ENCODE measurements around the gene HAUS1. TPM values are rescaled to one million over a fixed set of nuclear protein-coding genes. Genes with fewer than 3 reads are reported as not detected.
"Not testable (repeated sequence)": the region's sequence is repeated elsewhere in the genome, so short reads cannot be mapped to it uniquely, and the experiment has no call there.

Gene HAUS1
- total and polyA plus RNA-seq, 9 donors, result 21.7 to 37.7 (median 28.8) TPM

DNA sequence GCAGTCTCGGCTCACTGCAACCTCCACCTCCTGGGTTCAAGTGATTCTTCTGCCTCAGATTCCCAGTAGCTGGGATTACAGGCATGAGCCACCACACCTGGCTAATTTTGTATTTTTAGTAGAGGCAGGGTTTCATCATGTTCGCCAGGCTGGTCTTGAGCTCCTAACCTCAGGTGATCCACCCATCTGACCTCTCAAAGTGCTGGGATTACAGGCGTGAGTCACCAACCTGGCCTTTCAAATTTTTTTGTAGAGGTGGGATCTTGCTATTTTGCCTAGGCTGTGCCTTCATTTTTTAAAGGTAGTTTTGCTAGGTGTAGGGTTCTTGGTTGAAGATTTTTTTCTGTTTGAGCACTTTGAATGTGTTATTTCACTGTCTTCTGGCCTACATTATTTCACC is 6.2 kb downstream of the HAUS1 start:
- peaks cover 28% of the 10 kb centered on the region for H3K36me3 ChIP-seq (ENCODE audit: control insufficient read depth, insufficient read depth, low read length)
- no CpG with 5 or more reads among the region's 3 CpGs for WGBS (ENCODE audit: insufficient coverage)
- no peak for DNase-seq
- no peaks in the 10 kb centered on the region for H3K27me3 ChIP-seq (ENCODE audit: control insufficient read depth, insufficient read depth, low read length)
- H3K4me3 ChIP-seq (ENCODE audit: low read length), result no peak overlapping the region
- no peak overlapping the region for H3K27ac ChIP-seq (ENCODE audit: low read length)
- H3K9me3 ChIP-seq (replicated peaks; ENCODE audit: control insufficient read depth, low read depth, low read length), result no peaks in the 10 kb centered on the region
- no peaks in the 10 kb centered on the region for H3K4me1 ChIP-seq (ENCODE audit: control insufficient read depth, insufficient read depth, low read length)

DNA sequence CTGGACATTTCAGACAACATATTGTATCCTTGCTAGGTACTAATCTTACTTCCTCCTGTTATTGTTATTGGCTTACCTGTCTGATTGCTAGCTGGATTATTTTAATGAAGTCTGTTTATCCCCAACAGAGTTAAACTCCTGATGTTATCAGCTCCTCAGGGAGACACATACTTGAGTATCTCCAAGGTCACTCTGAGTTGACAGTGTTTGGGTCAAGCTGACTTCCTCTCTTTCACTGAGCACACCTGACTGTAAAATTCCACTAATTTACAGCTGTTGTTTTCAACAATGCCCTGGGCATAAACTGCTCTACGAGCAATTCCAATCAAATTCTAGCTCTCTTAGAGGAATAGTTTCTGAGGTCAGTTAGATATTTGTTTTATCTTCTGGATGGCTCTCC is 9.6 kb downstream of the HAUS1 start:
- no peak overlapping the region for H3K27ac ChIP-seq (ENCODE audit: low read length)
- no CpG with 5 or more reads among the region's 1 CpG for WGBS (ENCODE audit: insufficient coverage)
- H3K27me3 ChIP-seq (ENCODE audit: control insufficient read depth, insufficient read depth, low read length), result no peaks in the 10 kb centered on the region
- no peak for DNase-seq
- H3K36me3 ChIP-seq (ENCODE audit: control insufficient read depth, insufficient read depth, low read length), result peaks cover 22% of the 10 kb centered on the region
- H3K4me1 ChIP-seq (ENCODE audit: control insufficient read depth, insufficient read depth, low read length), result no peaks in the 10 kb centered on the region
- H3K4me3 ChIP-seq (ENCODE audit: low read length), result no peak overlapping the region
- H3K9me3 ChIP-seq (replicated peaks; ENCODE audit: control insufficient read depth, low read depth, low read length), result no peaks in the 10 kb centered on the region

DNA sequence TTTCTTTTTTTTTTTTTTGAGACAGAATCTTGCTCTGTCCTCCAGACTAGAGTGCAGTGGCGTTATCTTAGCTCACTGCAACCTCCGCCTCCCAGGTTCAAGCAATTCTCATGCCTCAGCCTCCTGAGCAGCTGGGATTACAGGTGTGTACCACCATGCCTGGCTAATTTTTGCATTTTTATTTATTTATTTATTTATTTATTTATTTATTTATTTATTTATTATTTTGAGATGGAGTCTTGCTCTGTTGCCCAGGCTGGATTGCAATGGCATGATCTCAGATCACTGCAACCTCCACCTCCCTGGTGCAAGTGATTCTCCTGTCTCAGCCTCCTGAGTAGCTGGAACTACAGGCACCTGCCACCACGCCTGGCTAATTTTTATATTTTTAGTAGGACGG is 22.4 kb downstream of the HAUS1 start:
- H3K36me3 ChIP-seq (ENCODE audit: control insufficient read depth, insufficient read depth, low read length), result peaks cover 28% of the 10 kb centered on the region
- WGBS (ENCODE audit: insufficient coverage), result no CpG with 5 or more reads among the region's 4 CpGs
- H3K4me3 ChIP-seq (ENCODE audit: low read length); H3K27ac ChIP-seq (ENCODE audit: low read length); DNase-seq; H3K9me3 ChIP-seq (replicated peaks; ENCODE audit: control insufficient read depth, low read depth, low read length); H3K4me1 ChIP-seq (ENCODE audit: control insufficient read depth, insufficient read depth, low read length); H3K27me3 ChIP-seq (ENCODE audit: control insufficient read depth, insufficient read depth, low read length): not testable (repeated sequence)

DNA sequence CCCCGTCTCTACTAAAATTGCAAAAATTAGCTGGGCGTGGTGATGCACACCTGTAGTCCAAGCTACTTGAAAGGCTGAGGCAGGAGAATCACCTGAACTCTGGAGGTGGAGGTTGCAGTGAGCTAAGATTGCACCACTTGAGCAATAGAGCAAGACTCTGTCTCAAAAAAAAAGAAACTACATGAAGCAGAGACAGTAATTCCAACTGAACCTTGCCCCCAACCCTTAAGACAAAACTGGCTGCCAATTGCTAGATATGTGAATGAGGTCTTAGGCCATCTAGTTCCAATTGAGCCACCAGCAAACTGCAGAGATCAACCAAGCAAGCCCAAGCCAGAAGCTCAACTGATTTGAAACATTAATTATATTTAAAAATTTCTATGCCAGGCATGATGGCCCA is 25.9 kb downstream of the HAUS1 start:
- WGBS (ENCODE audit: insufficient coverage), result 92% methylated on average over 2 of the region's 2 CpGs
- Histone ChIP-seq H3K27me3 (ENCODE audit: control insufficient read depth, insufficient read depth, low read length) (no peaks in the 10 kb centered on the region), H3K4me3 (ENCODE audit: low read length) (no peak overlapping the region), H3K27ac (ENCODE audit: low read length) (no peak overlapping the region), H3K9me3 (replicated peaks; ENCODE audit: control insufficient read depth, low read depth, low read length) (no peaks in the 10 kb centered on the region), H3K36me3 (ENCODE audit: control insufficient read depth, insufficient read depth, low read length) (peaks cover 21% of the 10 kb centered on the region), H3K4me1 (ENCODE audit: control insufficient read depth, insufficient read depth, low read length) (no peaks in the 10 kb centered on the region)
- DNase-seq, result no peak

DNA sequence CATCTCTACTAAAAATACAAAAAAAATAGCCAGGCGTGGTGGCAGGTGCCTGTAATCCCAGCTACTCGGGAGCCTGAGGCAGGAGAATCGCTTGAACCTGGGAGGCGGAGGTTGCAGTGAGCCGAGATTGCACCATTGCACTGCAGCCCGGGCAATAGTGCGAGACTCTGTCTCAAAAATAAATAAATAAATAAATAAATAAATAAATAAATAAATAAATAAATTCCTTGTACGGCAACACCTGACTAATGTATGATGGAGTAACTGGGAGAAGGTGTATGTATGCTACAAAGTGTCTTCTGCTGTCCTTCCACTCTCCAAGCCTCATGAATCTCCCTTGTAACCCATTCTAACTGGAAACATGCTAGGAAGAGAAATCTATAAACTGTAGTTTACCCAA is 26.4 kb downstream of the HAUS1 start:
- H3K36me3 ChIP-seq (ENCODE audit: control insufficient read depth, insufficient read depth, low read length), result peaks cover 21% of the 10 kb centered on the region
- not testable (repeated sequence) for H3K27ac ChIP-seq (ENCODE audit: low read length); H3K4me3 ChIP-seq (ENCODE audit: low read length); H3K4me1 ChIP-seq (ENCODE audit: control insufficient read depth, insufficient read depth, low read length); H3K9me3 ChIP-seq (replicated peaks; ENCODE audit: control insufficient read depth, low read depth, low read length); H3K27me3 ChIP-seq (ENCODE audit: control insufficient read depth, insufficient read depth, low read length); DNase-seq
- WGBS (ENCODE audit: insufficient coverage), result 100% methylated on average over 2 of the region's 8 CpGs

DNA sequence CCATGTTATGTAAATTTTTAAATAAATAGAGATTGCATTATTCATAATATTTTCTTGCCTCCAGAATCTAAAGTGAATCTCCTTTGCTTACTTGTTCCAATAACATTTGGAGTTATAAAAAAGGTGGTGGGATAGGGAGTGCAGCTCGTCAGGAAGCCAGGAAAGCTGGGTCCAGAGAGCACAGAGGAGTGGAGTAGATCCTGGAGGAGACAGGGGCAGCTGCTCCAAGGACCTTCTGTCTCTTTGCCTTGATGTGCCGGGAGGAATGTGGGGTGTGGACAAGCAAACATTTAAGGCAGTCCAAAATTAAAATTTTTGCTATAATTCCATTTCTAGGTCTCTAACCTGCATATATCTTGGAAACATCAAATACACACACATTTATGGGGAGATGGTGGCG is 29.3 kb downstream of the HAUS1 start:
- H3K4me1 ChIP-seq (ENCODE audit: control insufficient read depth, insufficient read depth, low read length), result no peaks in the 10 kb centered on the region
- peaks cover 17% of the 10 kb centered on the region for H3K36me3 ChIP-seq (ENCODE audit: control insufficient read depth, insufficient read depth, low read length)
- no peak overlapping the region for H3K4me3 ChIP-seq (ENCODE audit: low read length)
- no peaks in the 10 kb centered on the region for H3K27me3 ChIP-seq (ENCODE audit: control insufficient read depth, insufficient read depth, low read length)
- 78% methylated on average over 1 of the region's 3 CpGs for WGBS (ENCODE audit: insufficient coverage)
- no peak overlapping the region for H3K27ac ChIP-seq (ENCODE audit: low read length)
- no peak for DNase-seq
- no peaks in the 10 kb centered on the region for H3K9me3 ChIP-seq (replicated peaks; ENCODE audit: control insufficient read depth, low read depth, low read length)

DNA sequence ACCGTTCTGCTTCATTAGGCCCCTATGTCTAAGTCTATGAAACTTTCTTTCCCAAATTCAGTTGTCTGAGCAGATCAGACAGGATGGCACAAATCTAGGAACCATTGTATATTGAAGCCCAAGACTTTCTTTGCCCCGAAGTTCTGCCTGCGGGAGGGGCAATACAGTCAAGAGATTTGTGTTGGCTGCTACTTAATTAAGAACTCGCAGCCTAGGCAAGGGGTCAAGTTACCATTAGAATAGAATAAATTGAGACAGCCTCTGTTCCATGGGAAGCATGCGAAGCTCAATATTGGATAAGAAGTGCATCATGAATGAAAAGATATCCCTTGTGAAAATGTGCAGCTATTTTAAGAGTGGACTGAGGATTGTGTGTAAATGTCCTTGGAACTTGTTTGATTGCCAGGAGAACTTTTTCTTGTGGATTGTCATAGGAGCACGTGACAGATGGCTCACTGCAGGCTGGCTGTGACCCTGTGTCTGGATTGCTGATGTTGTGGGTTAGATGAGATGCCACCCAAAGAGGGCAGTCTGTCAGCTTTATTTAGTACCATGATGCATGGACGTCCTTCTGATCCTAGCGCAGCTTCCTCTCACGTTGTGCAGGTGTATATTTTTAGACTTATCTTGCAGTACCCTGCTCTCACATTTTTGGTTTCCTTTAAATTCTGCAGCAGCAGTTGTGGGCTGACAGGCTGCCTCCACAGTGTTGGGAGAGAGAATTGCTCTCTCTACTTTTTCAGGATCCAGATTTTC is 30.9 kb downstream of the HAUS1 start:
- H3K9me3 ChIP-seq (replicated peaks; ENCODE audit: control insufficient read depth, low read depth, low read length), result no peaks in the 10 kb centered on the region
- peak; percentile 22 for DNase-seq
- no peak overlapping the region for H3K27ac ChIP-seq (ENCODE audit: low read length)

DNA sequence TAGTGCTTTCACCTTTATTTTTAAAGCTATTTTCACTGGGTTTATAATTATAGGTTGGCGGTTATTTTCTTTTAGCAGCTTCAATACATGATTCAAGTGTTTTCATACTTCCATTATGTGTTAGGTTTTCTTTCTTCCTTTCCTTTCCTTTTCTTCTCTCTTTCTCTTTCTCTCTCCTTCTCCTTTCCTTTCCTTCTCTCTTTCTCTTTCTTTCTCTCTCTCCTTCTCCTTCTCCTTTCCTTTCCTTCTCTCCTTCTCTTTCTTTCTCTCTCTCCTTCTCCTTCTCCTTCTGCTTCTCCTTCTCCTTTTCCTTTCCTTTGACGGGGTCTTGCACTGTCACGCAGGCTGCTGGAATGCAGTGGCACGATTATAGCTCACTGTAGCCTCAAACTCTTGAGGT is 36.0 kb downstream of the HAUS1 start:
- no peaks in the 10 kb centered on the region for H3K9me3 ChIP-seq (replicated peaks; ENCODE audit: control insufficient read depth, low read depth, low read length)
- no peak overlapping the region for H3K27ac ChIP-seq (ENCODE audit: low read length)
- H3K27me3 ChIP-seq (ENCODE audit: control insufficient read depth, insufficient read depth, low read length), result no peaks in the 10 kb centered on the region
- no peak overlapping the region for H3K4me3 ChIP-seq (ENCODE audit: low read length)
- no peak for DNase-seq
- no peaks in the 10 kb centered on the region for H3K36me3 ChIP-seq (ENCODE audit: control insufficient read depth, insufficient read depth, low read length)
- whole genome bisulfite sequencing (ENCODE audit: insufficient coverage), result 100% methylated on average over 3 of the region's 4 CpGs
- no peaks in the 10 kb centered on the region for H3K4me1 ChIP-seq (ENCODE audit: control insufficient read depth, insufficient read depth, low read length)

More for the DNA sequence above, 30.9 kb downstream of the HAUS1 start:
- Histone ChIP-seq H3K27me3 (ENCODE audit: control insufficient read depth, insufficient read depth, low read length) (no peaks in the 10 kb centered on the region), H3K36me3 (ENCODE audit: control insufficient read depth, insufficient read depth, low read length) (peaks cover 7% of the 10 kb centered on the region), H3K4me1 (ENCODE audit: control insufficient read depth, insufficient read depth, low read length) (no peaks in the 10 kb centered on the region), H3K4me3 (ENCODE audit: low read length) (no peak overlapping the region)
- WGBS (ENCODE audit: insufficient coverage), result 80% methylated on average over 5 of the region's 9 CpGs

DNA sequence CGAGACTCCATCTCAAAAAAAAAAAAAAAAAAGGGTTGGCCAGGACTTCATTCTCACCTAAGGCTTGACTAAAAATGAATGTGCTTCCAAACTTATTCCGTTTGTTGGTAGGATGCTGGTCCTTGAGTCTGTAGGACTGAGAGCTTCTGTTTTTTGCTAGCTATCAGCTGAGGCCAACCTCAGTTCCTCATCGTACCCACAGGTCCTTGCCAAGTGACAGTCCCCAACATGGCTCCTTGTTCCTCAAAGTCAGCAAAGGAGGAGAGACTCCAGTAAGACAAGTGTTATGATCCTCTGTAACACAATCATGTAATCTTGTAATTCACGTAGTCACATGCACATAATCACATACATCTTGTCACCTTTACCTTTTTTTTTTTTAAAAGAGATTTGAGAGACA is 37.0 kb downstream of the HAUS1 start:
- no peaks in the 10 kb centered on the region for H3K4me1 ChIP-seq (ENCODE audit: control insufficient read depth, insufficient read depth, low read length)
- no peaks in the 10 kb centered on the region for H3K36me3 ChIP-seq (ENCODE audit: control insufficient read depth, insufficient read depth, low read length)
- H3K27me3 ChIP-seq (ENCODE audit: control insufficient read depth, insufficient read depth, low read length), result no peaks in the 10 kb centered on the region
- 83% methylated on average over 1 of the region's 4 CpGs for WGBS (ENCODE audit: insufficient coverage)
- DNase-seq, result no peak
- no peak overlapping the region for H3K4me3 ChIP-seq (ENCODE audit: low read length)
- no peak overlapping the region for H3K27ac ChIP-seq (ENCODE audit: low read length)
- no peaks in the 10 kb centered on the region for H3K9me3 ChIP-seq (replicated peaks; ENCODE audit: control insufficient read depth, low read depth, low read length)

DNA sequence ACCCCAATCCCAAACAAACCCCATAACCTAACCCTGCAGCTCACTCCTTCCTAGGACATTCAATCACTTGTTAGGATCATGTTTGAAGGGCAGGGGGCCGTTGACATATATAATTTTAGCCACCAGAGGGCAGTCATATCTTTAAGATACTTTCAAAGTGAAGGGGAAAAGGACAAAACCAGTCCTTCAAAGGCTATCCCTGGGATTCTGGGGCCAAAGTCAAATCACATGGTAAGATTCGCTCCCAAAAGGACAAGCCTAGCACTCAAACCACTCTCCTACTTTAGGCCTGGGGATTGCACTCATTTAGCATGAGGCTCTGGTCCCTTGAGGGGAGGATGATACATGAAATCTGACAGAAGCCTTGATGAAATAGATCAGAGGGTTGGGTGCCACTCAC is 44.6 kb downstream of the HAUS1 start:
- Histone ChIP-seq H3K4me3 (ENCODE audit: low read length) (no peak overlapping the region), H3K27ac (ENCODE audit: low read length) (no peak overlapping the region), H3K27me3 (ENCODE audit: control insufficient read depth, insufficient read depth, low read length) (no peaks in the 10 kb centered on the region), H3K4me1 (ENCODE audit: control insufficient read depth, insufficient read depth, low read length) (peaks cover 21% of the 10 kb centered on the region), H3K9me3 (replicated peaks; ENCODE audit: control insufficient read depth, low read depth, low read length) (no peaks in the 10 kb centered on the region), H3K36me3 (ENCODE audit: control insufficient read depth, insufficient read depth, low read length) (no peaks in the 10 kb centered on the region)
- 20% methylated on average over 1 of the region's 2 CpGs for WGBS (ENCODE audit: insufficient coverage)
- DNase-seq, result peak; percentile 52

DNA sequence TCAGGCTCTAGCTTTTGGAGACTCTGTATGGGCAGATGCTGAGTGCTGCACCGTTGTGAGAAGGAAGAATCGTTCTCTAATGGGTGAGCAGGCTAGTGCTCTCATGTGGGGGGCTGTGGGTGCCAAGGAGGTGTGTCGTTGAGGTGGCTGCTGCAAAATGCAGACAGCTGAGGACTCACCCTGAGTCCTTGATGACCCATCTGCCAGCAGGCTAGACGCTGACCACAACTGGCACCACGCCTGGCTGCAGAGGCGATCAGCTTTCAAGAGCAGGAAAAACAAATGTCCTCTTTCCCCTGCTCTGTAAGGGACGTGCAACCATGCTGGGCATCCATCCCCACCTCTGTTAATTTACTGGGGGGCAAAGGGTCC is 48.2 kb downstream of the HAUS1 start:
- Histone ChIP-seq H3K4me1 (ENCODE audit: control insufficient read depth, insufficient read depth, low read length) (peaks cover 22% of the 10 kb centered on the region), H3K27me3 (ENCODE audit: control insufficient read depth, insufficient read depth, low read length) (no peaks in the 10 kb centered on the region), H3K4me3 (ENCODE audit: low read length) (no peak overlapping the region), H3K36me3 (ENCODE audit: control insufficient read depth, insufficient read depth, low read length) (no peaks in the 10 kb centered on the region), H3K27ac (ENCODE audit: low read length) (peak overlapping the region; percentile 57), H3K9me3 (replicated peaks; ENCODE audit: control insufficient read depth, low read depth, low read length) (no peaks in the 10 kb centered on the region)
- peak; percentile 69 for DNase-seq
- WGBS (ENCODE audit: insufficient coverage), result 48% methylated on average over 7 of the region's 7 CpGs
